Spinal cord (tissue), 10 donors: ENCODE measurements around the gene ABCG1. TPM values are rescaled to one million over a fixed set of nuclear protein-coding genes. Genes with fewer than 3 reads are reported as not detected.
A peak's percentile ranks its signal among the peaks of the same experiment; 100 is the strongest.

ENCODE experiments used
- DNase-seq, 6 donors: peaks; one replicate each; pipeline versions ENCODE4 v3.0.0 to v3.0.0-alpha.2; 2013 to 2015; ENCODE audit warnings: low spot score in 6 of 6, low read depth in 4 of 6
- H3K27ac ChIP-seq: one replicate; pipeline ENCODE4 v1.5.1; 2013; ENCODE audit warnings: low read depth, low read length, control low read depth
- H3K27me3 ChIP-seq: one replicate; pipeline ENCODE4 v1.6.1; 2013; ENCODE audit warnings: low read length; ENCODE audit not compliant: control insufficient read depth, insufficient read depth
- H3K36me3 ChIP-seq: one replicate; pipeline ENCODE4 v1.6.1; 2013; ENCODE audit warnings: low read length; ENCODE audit not compliant: control insufficient read depth, insufficient read depth
- H3K4me1 ChIP-seq: one replicate; pipeline ENCODE4 v1.6.1; 2013; ENCODE audit warnings: low read length; ENCODE audit not compliant: control insufficient read depth, insufficient read depth
- H3K4me3 ChIP-seq: one replicate; pipeline ENCODE4 v1.5.1; 2013; ENCODE audit warnings: low read depth, low read length, control low read depth
- H3K9me3 ChIP-seq: one replicate; pipeline ENCODE4 v1.6.1; 2013; ENCODE audit warnings: low read length; ENCODE audit not compliant: control insufficient read depth, insufficient read depth
- WGBS: methylation state at CpG from one replicate; pipeline ENCODE4 v1.1.5; 2013; ENCODE audit warnings: missing lambda C conversion rate; ENCODE audit not compliant: insufficient coverage; 5-methylcytosine and 5-hydroxymethylcytosine counted together
- polyA plus RNA-seq, 2 donors: library from polyadenylated mRNA; unstranded; fragments of 120-200 nt; gene quantifications; one replicate each; pipeline ENCODE4 v1.2.1, GENCODE V29; 2013; ENCODE audit not compliant: insufficient read length in 2 of 2
- total RNA-seq, 2 donors: library from RNA; depleted of rRNA in 1 of 2; stranded (reverse); fragments of 120-200 nt in 1 of 2; fragments of >200 nt in 1 of 2; gene quantifications; one replicate each; pipeline versions ENCODE4 v1.2.3 to v1.2.4, GENCODE V29; 2013 to 2014
- donor health status: healthy.

Gene ABCG1
- total and polyA plus RNA-seq, 4 donors, result 16.0 to 23.4 (median 19.3) TPM

GRCh38 chr21:42221581-42222345 lies 2.8 kb downstream of the ABCG1 start:
- H3K4me1 ChIP-seq, result peaks cover 37% of the 10 kb centered on the region
- 54% methylated on average over 11 of the region's 15 CpGs for WGBS
- peaks cover 3% of the 10 kb centered on the region for H3K36me3 ChIP-seq
- H3K27me3 ChIP-seq, result peaks cover 5% of the 10 kb centered on the region
- H3K27ac ChIP-seq, result peak overlapping the region; percentile 15
- no peaks in the 10 kb centered on the region for H3K9me3 ChIP-seq
- no peak overlapping the region for H3K4me3 ChIP-seq
- DNase-seq, result peak in 1 of 6 donors; percentile 34

GRCh38 chr21:42222386-42222785 lies 3.4 kb downstream of the ABCG1 start:
- Histone ChIP-seq H3K27me3 (peaks cover 5% of the 10 kb centered on the region), H3K27ac (no peak overlapping the region), H3K9me3 (no peaks in the 10 kb centered on the region), H3K36me3 (peaks cover 3% of the 10 kb centered on the region), H3K4me3 (no peak overlapping the region), H3K4me1 (peaks cover 37% of the 10 kb centered on the region)
- DNase-seq, result no peak
- WGBS, result 84% methylated on average over 4 of the region's 6 CpGs

GRCh38 chr21:42222821-42223390 lies 4.0 kb downstream of the ABCG1 start:
- Histone ChIP-seq H3K27ac (no peak overlapping the region), H3K36me3 (peaks cover 3% of the 10 kb centered on the region), H3K27me3 (peaks cover 5% of the 10 kb centered on the region), H3K4me3 (no peak overlapping the region), H3K9me3 (no peaks in the 10 kb centered on the region), H3K4me1 (peaks cover 37% of the 10 kb centered on the region)
- WGBS, result 93% methylated on average over 9 of the region's 9 CpGs
- no peak for DNase-seq

- whole genome bisulfite sequencing, result 95% methylated on average over 8 of the region's 15 CpGs
- H3K27ac ChIP-seq, result no peak overlapping the region
- no peak overlapping the region for H3K4me3 ChIP-seq
- no peaks in the 10 kb centered on the region for H3K9me3 ChIP-seq
- H3K36me3 ChIP-seq, result peaks cover 7% of the 10 kb centered on the region
- no peak for DNase-seq
- peaks cover 36% of the 10 kb centered on the region for H3K4me1 ChIP-seq
- peaks cover 5% of the 10 kb centered on the region for H3K27me3 ChIP-seq
Observed at GRCh38 chr21:42223826-42224575, 5.1 kb downstream of the ABCG1 start.

DNA sequence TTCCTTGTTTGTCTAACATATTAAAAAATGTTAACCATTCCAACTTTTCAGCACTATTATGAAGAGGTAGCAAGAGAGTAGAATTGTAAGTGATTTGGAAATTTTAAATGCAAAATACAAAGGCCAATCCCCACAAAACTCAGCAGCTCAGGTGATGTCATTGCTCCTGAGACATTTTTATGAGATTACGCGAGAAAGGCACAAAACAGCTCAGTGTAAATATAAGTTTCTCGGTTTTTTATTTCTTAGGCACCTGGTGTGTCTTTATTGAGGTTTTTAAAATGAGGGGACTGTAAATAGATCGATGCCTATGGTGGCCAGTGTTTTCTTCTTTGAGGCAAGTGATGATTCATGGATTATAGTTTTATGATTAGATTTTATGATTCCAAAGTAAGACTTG lies 6.1 kb downstream of the ABCG1 start:
- DNase-seq, result no peak
- no peak overlapping the region for H3K4me3 ChIP-seq
- peaks cover 7% of the 10 kb centered on the region for H3K36me3 ChIP-seq
- H3K27ac ChIP-seq, result no peak overlapping the region
- peaks cover 27% of the 10 kb centered on the region for H3K4me1 ChIP-seq
- H3K27me3 ChIP-seq, result peaks cover under 1% of the 10 kb centered on the region
- no peaks in the 10 kb centered on the region for H3K9me3 ChIP-seq
- WGBS, result 96% methylated on average over 4 of the region's 4 CpGs

GRCh38 chr21:42225571-42226155 lies 6.7 kb downstream of the ABCG1 start:
- Histone ChIP-seq H3K27ac (no peak overlapping the region), H3K4me1 (peaks cover 24% of the 10 kb centered on the region), H3K27me3 (no peaks in the 10 kb centered on the region), H3K36me3 (peaks cover 7% of the 10 kb centered on the region), H3K4me3 (no peak overlapping the region), H3K9me3 (no peaks in the 10 kb centered on the region)
- no peak for DNase-seq
- 93% methylated on average over 9 of the region's 13 CpGs for WGBS

GRCh38 chr21:42226626-42227025 lies 7.7 kb downstream of the ABCG1 start:
- Histone ChIP-seq H3K36me3 (peaks cover 7% of the 10 kb centered on the region), H3K27me3 (no peaks in the 10 kb centered on the region), H3K4me3 (no peak overlapping the region), H3K9me3 (no peaks in the 10 kb centered on the region), H3K27ac (no peak overlapping the region), H3K4me1 (peaks cover 26% of the 10 kb centered on the region)
- WGBS, result 100% methylated on average over 1 of the region's 2 CpGs
- no peak for DNase-seq

DNA sequence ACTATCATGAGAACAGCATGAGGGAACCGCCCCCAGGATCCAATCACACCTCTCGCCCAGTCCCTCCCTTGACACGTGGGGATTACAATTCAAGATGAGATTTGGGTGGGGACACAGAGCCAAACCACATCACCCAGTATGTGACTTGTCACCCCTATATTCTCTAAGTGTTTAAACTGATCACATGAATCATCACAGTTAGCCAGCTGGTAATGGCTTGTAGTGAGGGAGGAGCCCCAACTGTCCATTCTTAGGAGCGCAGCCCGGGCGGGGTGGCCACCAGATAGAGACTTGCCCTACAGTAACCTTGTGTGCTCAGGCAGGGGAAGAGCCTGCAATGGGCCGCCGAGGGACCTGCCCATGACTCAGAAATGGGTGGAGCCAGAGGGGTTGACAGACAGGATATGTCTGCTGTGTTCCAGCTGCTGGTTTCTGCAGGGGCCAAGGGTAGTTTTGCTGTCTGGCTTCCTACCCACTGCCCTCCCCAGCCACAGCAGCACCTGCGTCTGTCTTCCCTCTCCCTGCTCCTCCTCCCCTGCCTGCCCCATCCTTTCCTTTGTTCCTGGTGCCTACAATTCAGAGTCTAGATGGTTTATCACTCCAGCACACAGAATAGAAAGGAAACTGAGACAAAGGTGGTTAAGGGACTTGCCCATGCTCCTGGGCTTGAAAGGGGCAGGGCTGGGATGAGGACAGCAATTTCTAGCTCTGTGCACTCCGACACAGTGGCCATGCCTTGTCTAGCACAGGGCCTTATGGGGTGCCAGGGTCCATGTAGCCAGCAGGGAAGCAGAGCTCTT lies 9.2 kb downstream of the ABCG1 start:
- DNase-seq, result no peak
- H3K9me3 ChIP-seq, result no peaks in the 10 kb centered on the region
- 74% methylated on average over 7 of the region's 10 CpGs for WGBS

GRCh38 chr21:42228709-42229220 lies 9.8 kb downstream of the ABCG1 start:
- 93% methylated on average over 10 of the region's 11 CpGs for WGBS
- Histone ChIP-seq H3K27ac (no peak overlapping the region), H3K27me3 (no peaks in the 10 kb centered on the region), H3K4me3 (no peak overlapping the region), H3K4me1 (peaks cover 36% of the 10 kb centered on the region), H3K36me3 (peaks cover 9% of the 10 kb centered on the region), H3K9me3 (no peaks in the 10 kb centered on the region)
- DNase-seq, result no peak

More for the DNA sequence above, 9.2 kb downstream of the ABCG1 start:
- H3K36me3 ChIP-seq, result peaks cover 9% of the 10 kb centered on the region
- H3K4me3 ChIP-seq, result no peak overlapping the region
- H3K27me3 ChIP-seq, result no peaks in the 10 kb centered on the region
- peaks cover 29% of the 10 kb centered on the region for H3K4me1 ChIP-seq
- no peak overlapping the region for H3K27ac ChIP-seq
